Colon (tissue), 2 donors: Measurements from ENCODE around the gene GALE.

Experiments used
- FAIRE-seq: peaks from 2 replicates; lab custom pipeline; 2012; peaks lifted over from hg19 to GRCh38; lab: Jason Lieb, UNC
- donor health status: control.
- donor health status: control.

Gene GALE

DNA sequence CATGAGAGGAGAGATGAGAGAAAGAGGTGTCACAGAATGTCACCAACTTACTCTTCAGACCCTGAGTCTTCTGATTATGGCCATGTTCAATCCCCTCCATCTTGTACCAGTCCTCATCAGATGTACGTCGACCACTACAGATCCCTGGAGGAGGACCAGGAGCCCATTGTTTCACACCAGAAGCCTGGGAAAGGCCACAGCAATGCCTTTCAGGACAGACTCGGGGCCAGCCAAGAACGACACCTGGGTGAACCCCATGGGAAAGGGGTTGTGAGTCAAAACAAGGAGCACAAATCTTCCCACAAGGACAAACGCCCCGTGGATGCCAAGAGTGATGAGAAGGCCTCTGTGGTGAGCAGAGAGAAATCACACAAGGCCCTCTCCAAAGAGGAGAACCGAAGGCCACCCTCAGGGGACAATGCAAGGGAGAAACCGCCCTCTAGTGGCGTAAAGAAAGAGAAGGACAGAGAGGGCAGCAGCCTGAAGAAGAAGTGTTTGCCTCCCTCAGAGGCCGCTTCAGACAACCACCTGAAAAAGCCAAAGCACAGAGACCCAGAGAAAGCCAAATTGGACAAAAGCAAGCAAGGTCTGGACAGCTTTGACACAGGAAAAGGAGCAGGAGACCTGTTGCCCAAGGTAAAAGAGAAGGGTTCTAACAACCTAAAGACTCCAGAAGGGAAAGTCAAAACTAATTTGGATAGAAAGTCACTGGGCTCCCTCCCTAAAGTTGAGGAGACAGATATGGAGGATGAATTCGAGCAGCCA lies 49.3 kb downstream of the GALE start:
- no peak for FAIRE-seq

DNA sequence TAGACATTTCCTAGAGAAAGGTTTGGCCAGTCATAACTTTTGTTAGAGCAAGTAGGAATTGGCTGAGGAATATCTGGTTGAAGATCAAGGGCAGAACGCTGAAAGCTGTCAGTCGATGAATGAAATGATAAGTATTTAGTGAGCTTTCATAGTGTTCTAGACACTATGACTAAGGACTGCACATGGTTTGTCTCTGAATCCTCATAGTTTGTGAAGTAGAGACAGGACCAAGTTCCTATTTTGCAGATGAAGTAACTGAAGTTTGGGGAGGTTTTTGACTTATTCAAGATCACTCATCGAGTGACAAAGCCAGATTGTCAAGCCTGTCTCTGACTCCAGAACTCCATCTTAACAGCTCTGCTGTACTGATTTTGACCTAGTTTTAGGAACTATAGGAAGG lies 52.5 kb downstream of the GALE start:
- FAIRE-seq: no peak
